HEK293 (cell line): ENCODE measurements around the gene NCKAP5.

Source experiments
- CTCF ChIA-PET: fragments of 350-600 bp; formaldehyde crosslinking; extraction: SDS; loops from one replicate; lab custom pipeline; 2021; ENCODE audit warnings: antibody characterized with exemption; lab: Yijun Ruan, JAX
- POLR2A ChIA-PET: fragments of 300-600 bp; formaldehyde crosslinking; extraction: SDS; loops from one replicate; lab custom pipeline; 2020; ENCODE audit warnings: antibody characterized with exemption, inconsistent platforms; lab: Yijun Ruan, JAX
- H3K27ac ChIP-seq: fragments of 200-500 bp; sonication (Bioruptor generic); 2 replicates; pipeline ENCODE4 v1.5.1; 2014; ENCODE audit warnings: low read depth, low read length, control low read depth, inconsistent platforms; ENCODE audit errors: extremely low read depth
- H3K36me3 ChIP-seq, 2 experiments: fragments of 200-500 bp in 1 of 2; sonication (Bioruptor generic) in 1 of 2; 1 replicate in 1 of 2; 2 replicates in 1 of 2; pipeline ENCODE4 v1.5.1; 2014 to 2017; ENCODE audit warnings: inconsistent platforms in 2 of 2, low read length in 2 of 2; ENCODE audit not compliant: control insufficient read depth in 2 of 2, insufficient read depth in 1 of 2
- H3K4me1 ChIP-seq: fragments of 200-500 bp; sonication (Bioruptor generic); 2 replicates; pipeline ENCODE4 v1.5.1; 2014; ENCODE audit warnings: mild to moderate bottlenecking, low read length, inconsistent platforms; ENCODE audit not compliant: control insufficient read depth, insufficient read depth
- H3K4me3 ChIP-seq: 2 replicates; pipeline ENCODE4 v1.5.1; 2011; ENCODE audit warnings: low read depth, mild to moderate bottlenecking, control low read depth, low read length, moderate library complexity
- H3K9me3 ChIP-seq: fragments of 200-500 bp; sonication (Bioruptor generic); 2 replicates; pipeline ENCODE4 v1.5.1; 2014; ENCODE audit warnings: low read depth, low read length, inconsistent platforms; ENCODE audit not compliant: control insufficient read depth, insufficient read depth
- GLI2 ChIP-seq: fragments of 450-650 bp; formaldehyde crosslinking; IDR thresholded peaks from 2 replicates; pipeline ENCODE4; 2017; ENCODE audit warnings: missing biosample characterization, missing genetic modification characterization, low read depth, borderline replicate concordance
- GLIS2 ChIP-seq: fragments of 450-650 bp; formaldehyde crosslinking; IDR thresholded peaks from 2 replicates; pipeline ENCODE4 v1.5.1; 2016; ENCODE audit warnings: missing biosample characterization, missing genetic modification characterization
- HOXA7 ChIP-seq: sonication (generic); formaldehyde crosslinking; IDR thresholded peaks from 2 replicates; pipeline ENCODE4 v1.8.1; 2022; ENCODE audit warnings: missing genetic modification reagents, borderline replicate concordance
- REPIN1 ChIP-seq: fragments of 450-650 bp; formaldehyde crosslinking; IDR thresholded peaks from 2 replicates; pipeline ENCODE4 v1.5.1; 2017; ENCODE audit warnings: missing biosample characterization, missing genetic modification characterization, low read depth
- WT1 ChIP-seq: fragments of 450-650 bp; formaldehyde crosslinking; IDR thresholded peaks from 2 replicates; pipeline ENCODE4 v1.5.1; 2016; ENCODE audit warnings: missing biosample characterization, missing genetic modification characterization
- ZBTB1 ChIP-seq: fragments of 450-650 bp; formaldehyde crosslinking; IDR thresholded peaks from 2 replicates; pipeline ENCODE4 v1.5.1; 2016; ENCODE audit warnings: missing biosample characterization, missing genetic modification characterization
- ZBTB17 ChIP-seq: fragments of 450-650 bp; formaldehyde crosslinking; IDR thresholded peaks from 2 replicates; pipeline ENCODE4 v1.5.1; 2016; ENCODE audit warnings: missing biosample characterization, missing genetic modification characterization
- ZBTB49 ChIP-seq: fragments of 450-650 bp; formaldehyde crosslinking; IDR thresholded peaks from 2 replicates; pipeline ENCODE4 v1.5.1; 2016; ENCODE audit warnings: missing biosample characterization, missing genetic modification characterization, low read depth
- ZIC2 ChIP-seq: fragments of 450-650 bp; formaldehyde crosslinking; IDR thresholded peaks from 2 replicates; pipeline ENCODE4 v1.5.1; 2016; ENCODE audit warnings: missing biosample characterization, missing genetic modification characterization
- ZNF114 ChIP-seq: fragments of 450-650 bp; formaldehyde crosslinking; IDR thresholded peaks from 2 replicates; pipeline ENCODE4 v1.5.0; 2017; ENCODE audit warnings: missing biosample characterization, missing genetic modification characterization
- ZNF169 ChIP-seq: fragments of 450-650 bp; formaldehyde crosslinking; IDR thresholded peaks from 2 replicates; pipeline ENCODE4 v1.5.1; 2016; ENCODE audit warnings: missing biosample characterization, missing genetic modification characterization
- ZNF2 ChIP-seq: fragments of 450-650 bp; formaldehyde crosslinking; IDR thresholded peaks from 2 replicates; pipeline ENCODE4 v1.5.1; 2016; ENCODE audit warnings: missing biosample characterization, missing genetic modification characterization
- ZNF248 ChIP-seq: fragments of 450-650 bp; formaldehyde crosslinking; IDR thresholded peaks from 2 replicates; pipeline ENCODE4 v1.5.1; 2017; ENCODE audit warnings: missing biosample characterization, missing genetic modification characterization
- ZNF37A ChIP-seq: fragments of 450-650 bp; IDR thresholded peaks from 2 replicates; pipeline ENCODE4 v1.5.1; 2018; ENCODE audit warnings: missing biosample characterization, missing genetic modification characterization
- ZNF394 ChIP-seq: fragments of 450-650 bp; formaldehyde crosslinking; IDR thresholded peaks from 2 replicates; pipeline ENCODE4 v1.5.1; 2016; ENCODE audit warnings: missing biosample characterization, missing genetic modification characterization, mild to moderate bottlenecking, moderate library complexity, borderline replicate concordance
- ZNF580 ChIP-seq: fragments of 450-650 bp; formaldehyde crosslinking; IDR thresholded peaks from 2 replicates; pipeline ENCODE4 v1.5.1; 2016; ENCODE audit warnings: missing biosample characterization, missing genetic modification characterization
- ZNF76 ChIP-seq: fragments of 450-650 bp; formaldehyde crosslinking; IDR thresholded peaks from 2 replicates; pipeline ENCODE4; 2016; ENCODE audit warnings: low read depth, missing biosample characterization, missing genetic modification characterization, borderline replicate concordance
- TF ChIP-seq, protein P1 (sequence below): fragments of 450-650 bp; formaldehyde crosslinking; IDR thresholded peaks from 2 replicates; pipeline ENCODE4 v1.5.1; 2016; ENCODE audit warnings: missing biosample characterization, missing genetic modification characterization
- TF ChIP-seq, protein P2 (sequence below): fragments of 450-650 bp; formaldehyde crosslinking; IDR thresholded peaks from 2 replicates; pipeline ENCODE4 v1.5.1; 2016; ENCODE audit warnings: missing biosample characterization, missing genetic modification characterization
- TF ChIP-seq, protein P3 (sequence below): fragments of 450-650 bp; formaldehyde crosslinking; IDR thresholded peaks from 2 replicates; pipeline ENCODE4 v1.5.1; 2016; ENCODE audit warnings: missing biosample characterization, missing genetic modification characterization, borderline replicate concordance

The NCKAP5 gene

DNA sequence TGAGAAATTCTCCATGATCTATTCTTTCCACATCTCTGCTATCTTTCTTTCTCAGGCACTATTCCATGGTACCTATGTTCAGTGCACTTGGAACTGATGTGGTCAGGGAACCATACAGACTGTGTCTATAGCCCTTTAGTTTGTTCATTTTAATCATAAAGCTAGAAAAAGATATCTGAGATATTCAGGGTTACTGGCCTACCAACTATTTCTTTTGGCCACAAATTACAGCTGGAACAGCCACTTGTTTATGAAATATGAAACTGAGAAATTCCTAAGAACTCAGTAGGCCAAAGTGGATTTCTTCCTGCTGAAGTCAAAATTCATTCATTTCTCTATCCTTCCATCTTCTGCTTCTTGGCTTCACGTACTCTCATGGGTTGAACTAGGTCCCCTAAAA is 875.4 kb downstream of the NCKAP5 start (continued):
- TF ChIP-seq, protein P1, sequence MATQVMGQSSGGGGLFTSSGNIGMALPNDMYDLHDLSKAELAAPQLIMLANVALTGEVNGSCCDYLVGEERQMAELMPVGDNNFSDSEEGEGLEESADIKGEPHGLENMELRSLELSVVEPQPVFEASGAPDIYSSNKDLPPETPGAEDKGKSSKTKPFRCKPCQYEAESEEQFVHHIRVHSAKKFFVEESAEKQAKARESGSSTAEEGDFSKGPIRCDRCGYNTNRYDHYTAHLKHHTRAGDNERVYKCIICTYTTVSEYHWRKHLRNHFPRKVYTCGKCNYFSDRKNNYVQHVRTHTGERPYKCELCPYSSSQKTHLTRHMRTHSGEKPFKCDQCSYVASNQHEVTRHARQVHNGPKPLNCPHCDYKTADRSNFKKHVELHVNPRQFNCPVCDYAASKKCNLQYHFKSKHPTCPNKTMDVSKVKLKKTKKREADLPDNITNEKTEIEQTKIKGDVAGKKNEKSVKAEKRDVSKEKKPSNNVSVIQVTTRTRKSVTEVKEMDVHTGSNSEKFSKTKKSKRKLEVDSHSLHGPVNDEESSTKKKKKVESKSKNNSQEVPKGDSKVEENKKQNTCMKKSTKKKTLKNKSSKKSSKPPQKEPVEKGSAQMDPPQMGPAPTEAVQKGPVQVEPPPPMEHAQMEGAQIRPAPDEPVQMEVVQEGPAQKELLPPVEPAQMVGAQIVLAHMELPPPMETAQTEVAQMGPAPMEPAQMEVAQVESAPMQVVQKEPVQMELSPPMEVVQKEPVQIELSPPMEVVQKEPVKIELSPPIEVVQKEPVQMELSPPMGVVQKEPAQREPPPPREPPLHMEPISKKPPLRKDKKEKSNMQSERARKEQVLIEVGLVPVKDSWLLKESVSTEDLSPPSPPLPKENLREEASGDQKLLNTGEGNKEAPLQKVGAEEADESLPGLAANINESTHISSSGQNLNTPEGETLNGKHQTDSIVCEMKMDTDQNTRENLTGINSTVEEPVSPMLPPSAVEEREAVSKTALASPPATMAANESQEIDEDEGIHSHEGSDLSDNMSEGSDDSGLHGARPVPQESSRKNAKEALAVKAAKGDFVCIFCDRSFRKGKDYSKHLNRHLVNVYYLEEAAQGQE (tag by site-specific recombination): no peak
- TF ChIP-seq ZBTB49 (tag by site-specific recombination): no peak
- TF ChIP-seq ZNF248 (tag by site-specific recombination): no peak
- TF ChIP-seq, protein P2, sequence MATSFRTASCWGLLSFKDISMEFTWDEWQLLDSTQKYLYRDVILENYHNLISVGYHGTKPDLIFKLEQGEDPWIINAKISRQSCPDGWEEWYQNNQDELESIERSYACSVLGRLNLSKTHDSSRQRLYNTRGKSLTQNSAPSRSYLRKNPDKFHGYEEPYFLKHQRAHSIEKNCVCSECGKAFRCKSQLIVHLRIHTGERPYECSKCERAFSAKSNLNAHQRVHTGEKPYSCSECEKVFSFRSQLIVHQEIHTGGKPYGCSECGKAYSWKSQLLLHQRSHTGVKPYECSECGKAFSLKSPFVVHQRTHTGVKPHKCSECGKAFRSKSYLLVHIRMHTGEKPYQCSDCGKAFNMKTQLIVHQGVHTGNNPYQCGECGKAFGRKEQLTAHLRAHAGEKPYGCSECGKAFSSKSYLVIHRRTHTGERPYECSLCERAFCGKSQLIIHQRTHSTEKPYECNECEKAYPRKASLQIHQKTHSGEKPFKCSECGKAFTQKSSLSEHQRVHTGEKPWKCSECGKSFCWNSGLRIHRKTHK (tag by site-specific recombination): no peak
- no peak for TF ChIP-seq GLIS2
- TF ChIP-seq ZBTB1 (tag by site-specific recombination): no peak
- no peak for TF ChIP-seq WT1
- TF ChIP-seq, protein P3, sequence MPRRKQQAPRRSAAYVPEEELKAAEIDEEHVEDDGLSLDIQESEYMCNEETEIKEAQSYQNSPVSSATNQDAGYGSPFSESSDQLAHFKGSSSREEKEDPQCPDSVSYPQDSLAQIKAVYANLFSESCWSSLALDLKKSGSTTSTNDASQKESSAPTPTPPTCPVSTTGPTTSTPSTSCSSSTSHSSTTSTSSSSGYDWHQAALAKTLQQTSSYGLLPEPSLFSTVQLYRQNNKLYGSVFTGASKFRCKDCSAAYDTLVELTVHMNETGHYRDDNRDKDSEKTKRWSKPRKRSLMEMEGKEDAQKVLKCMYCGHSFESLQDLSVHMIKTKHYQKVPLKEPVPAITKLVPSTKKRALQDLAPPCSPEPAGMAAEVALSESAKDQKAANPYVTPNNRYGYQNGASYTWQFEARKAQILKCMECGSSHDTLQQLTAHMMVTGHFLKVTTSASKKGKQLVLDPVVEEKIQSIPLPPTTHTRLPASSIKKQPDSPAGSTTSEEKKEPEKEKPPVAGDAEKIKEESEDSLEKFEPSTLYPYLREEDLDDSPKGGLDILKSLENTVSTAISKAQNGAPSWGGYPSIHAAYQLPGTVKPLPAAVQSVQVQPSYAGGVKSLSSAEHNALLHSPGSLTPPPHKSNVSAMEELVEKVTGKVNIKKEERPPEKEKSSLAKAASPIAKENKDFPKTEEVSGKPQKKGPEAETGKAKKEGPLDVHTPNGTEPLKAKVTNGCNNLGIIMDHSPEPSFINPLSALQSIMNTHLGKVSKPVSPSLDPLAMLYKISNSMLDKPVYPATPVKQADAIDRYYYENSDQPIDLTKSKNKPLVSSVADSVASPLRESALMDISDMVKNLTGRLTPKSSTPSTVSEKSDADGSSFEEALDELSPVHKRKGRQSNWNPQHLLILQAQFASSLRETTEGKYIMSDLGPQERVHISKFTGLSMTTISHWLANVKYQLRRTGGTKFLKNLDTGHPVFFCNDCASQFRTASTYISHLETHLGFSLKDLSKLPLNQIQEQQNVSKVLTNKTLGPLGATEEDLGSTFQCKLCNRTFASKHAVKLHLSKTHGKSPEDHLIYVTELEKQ (tag by site-specific recombination): no peak

GRCh38 chr2:132691556-132691955 is 876.7 kb downstream of the NCKAP5 start:
- H3K9me3 ChIP-seq: no peaks in the 10 kb centered on the region
- H3K4me3 ChIP-seq: no peak overlapping the region
- H3K36me3 ChIP-seq: no peaks in the 10 kb centered on the region
- no peak for TF ChIP-seq ZNF37A (tag by site-specific recombination)
- TF ChIP-seq REPIN1: no peak
- no peak for TF ChIP-seq ZBTB17 (tag by site-specific recombination)
- no peak for TF ChIP-seq GLI2
- no peak for TF ChIP-seq ZNF2 (tag by site-specific recombination)
- no peak for TF ChIP-seq ZNF114 (tag by site-specific recombination)
- no peak for TF ChIP-seq ZNF580 (tag by site-specific recombination)
- TF ChIP-seq ZIC2: no peak
- TF ChIP-seq ZNF394 (tag by site-specific recombination): no peak
- no peak for TF ChIP-seq ZNF76
- TF ChIP-seq GLIS2: no peak
- no peak for TF ChIP-seq ZNF169 (tag by site-specific recombination)
- no peak for TF ChIP-seq HOXA7 (CRISPR knock-in tag)
- ChIA-PET POLR2A (no interaction called here), CTCF (no interaction called here)
- H3K4me1 ChIP-seq: no peaks in the 10 kb centered on the region
- no peak overlapping the region for H3K27ac ChIP-seq
